IMR-90 (cell line): Measurements from ENCODE around the gene CDCA7. TPM values are rescaled to one million over a fixed set of nuclear protein-coding genes. Genes with fewer than 3 reads are reported as not detected.

Experiments
- ATAC-seq: fragments of 200-7000 bp; cut with Tn5 transposase; 2 replicates; pipeline ENCODE4 v1.9.1; 2020; ENCODE audit warnings: low read depth, mild to moderate bottlenecking, moderate library complexity
- BruUV-seq: library from RNA; stranded (reverse); fragments of 400-500 nt; replicated peaks from 2 replicates; lab custom pipeline; 2021; lab: Mats Ljungman, UMichigan
- CTCF ChIA-PET: fragments of 300-600 bp; formaldehyde crosslinking; extraction: SDS; loops from one replicate; lab custom pipeline; 2021; ENCODE audit warnings: antibody characterized with exemption; lab: Yijun Ruan, JAX
- POLR2A ChIA-PET: fragments of 300-600 bp; sonication (Branson Sonifier 250); formaldehyde crosslinking; loops from one replicate; lab custom pipeline; 2022; ENCODE audit warnings: antibody characterized with exemption; ENCODE audit not compliant: unreplicated experiment; lab: Charles Lee
- DNase-seq: peaks from one replicate; pipeline ENCODE4 v3.0.0; 2013
- H2AFZ ChIP-seq: replicated peaks from 2 replicates; pipeline ENCODE3; 2013; ENCODE audit warnings: low read length, mild to moderate bottlenecking; ENCODE audit not compliant: poor library complexity
- H2AK5ac ChIP-seq: 2 replicates; pipeline ENCODE4 v1.6.1; 2013; ENCODE audit warnings: low read depth, low read length, inconsistent platforms
- H2AK9ac ChIP-seq: replicated peaks from 2 replicates; pipeline ENCODE3; 2013; ENCODE audit warnings: mild to moderate bottlenecking, low read depth, low read length, moderate library complexity; ENCODE audit not compliant: poor library complexity
- H2BK120ac ChIP-seq: 2 replicates; pipeline ENCODE4 v1.6.1; 2013; ENCODE audit warnings: low read depth, low read length, inconsistent platforms
- H2BK15ac ChIP-seq: 3 replicates; pipeline ENCODE4 v1.6.1; 2013; ENCODE audit warnings: low read depth, low read length, inconsistent platforms
- H2BK20ac ChIP-seq: 2 replicates; pipeline ENCODE4 v1.6.1; 2013; ENCODE audit warnings: low read depth, mild to moderate bottlenecking, inconsistent platforms, low read length, moderate library complexity
- H2BK5ac ChIP-seq: 2 replicates; pipeline ENCODE4 v1.6.1; 2013; ENCODE audit warnings: mild to moderate bottlenecking, low read depth, low read length, inconsistent platforms; ENCODE audit not compliant: poor library complexity, severe bottlenecking
- H3K14ac ChIP-seq: replicated peaks from 2 replicates; pipeline ENCODE4 v1.6.1; 2013; ENCODE audit warnings: low read depth, low read length, inconsistent platforms
- H3K18ac ChIP-seq: 2 replicates; pipeline ENCODE4 v1.6.1; 2013; ENCODE audit warnings: low read depth, low read length, control low read depth
- H3K23ac ChIP-seq: 2 replicates; pipeline ENCODE4 v1.6.1; 2013; ENCODE audit warnings: low read depth, low read length, inconsistent platforms
- H3K27ac ChIP-seq: 2 replicates; pipeline ENCODE4 v1.5.1; 2013; ENCODE audit warnings: mild to moderate bottlenecking, control low read depth, low read length; ENCODE audit not compliant: insufficient read depth
- H3K27me3 ChIP-seq: 2 replicates; pipeline ENCODE4 v1.6.1; 2013; ENCODE audit warnings: low read length; ENCODE audit not compliant: control insufficient read depth, insufficient read depth
- H3K36me3 ChIP-seq: 2 replicates; pipeline ENCODE4 v1.6.1; 2013; ENCODE audit warnings: low read length, mixed read lengths; ENCODE audit not compliant: control insufficient read depth, insufficient read depth
- H3K4ac ChIP-seq: 2 replicates; pipeline ENCODE4 v1.6.1; 2013; ENCODE audit warnings: low read depth, low read length, inconsistent platforms
- H3K4me1 ChIP-seq: 2 replicates; pipeline ENCODE4 v1.6.1; 2013; ENCODE audit warnings: low read length, mixed read lengths; ENCODE audit not compliant: control insufficient read depth, insufficient read depth
- H3K4me2 ChIP-seq: 2 replicates; pipeline ENCODE4 v1.6.1; 2013; ENCODE audit warnings: low read depth, mild to moderate bottlenecking, control low read depth, low read length, moderate library complexity
- H3K4me3 ChIP-seq: 2 replicates; pipeline ENCODE4 v1.5.1; 2013; ENCODE audit warnings: low read depth, mild to moderate bottlenecking, control low read depth, low read length, moderate library complexity; ENCODE audit not compliant: insufficient read depth
- H3K56ac ChIP-seq: 2 replicates; pipeline ENCODE4 v1.6.1; 2013; ENCODE audit warnings: low read length, inconsistent platforms; ENCODE audit not compliant: insufficient read depth; ENCODE audit errors: extremely low read depth
- H3K79me1 ChIP-seq, 2 experiments: 2 replicates each; pipeline ENCODE4 v1.6.1; 2013; ENCODE audit warnings: low read length in 2 of 2, inconsistent platforms in 1 of 2, low read depth in 1 of 2
- H3K9ac ChIP-seq: 2 replicates; pipeline ENCODE4 v1.6.1; 2013; ENCODE audit warnings: low read depth, low read length, control low read depth
- H3K9me1 ChIP-seq: 2 replicates; pipeline ENCODE4 v1.6.1; 2013; ENCODE audit warnings: low read length, inconsistent platforms; ENCODE audit not compliant: insufficient read depth
- H3K9me3 ChIP-seq: 2 replicates; pipeline ENCODE4 v1.6.1; 2013; ENCODE audit warnings: low read length; ENCODE audit not compliant: control insufficient read depth, insufficient read depth
- H4K20me1 ChIP-seq: 2 replicates; pipeline ENCODE4 v1.6.1; 2013; ENCODE audit warnings: low read length, inconsistent platforms; ENCODE audit not compliant: insufficient read depth
- H4K5ac ChIP-seq: 2 replicates; pipeline ENCODE4 v1.6.1; 2013; ENCODE audit warnings: mild to moderate bottlenecking, low read depth, low read length, control low read depth
- H4K8ac ChIP-seq, 2 experiments: 2 replicates each; pipeline ENCODE4 v1.6.1; 2013; ENCODE audit warnings: low read depth in 2 of 2, low read length in 2 of 2, control low read depth in 1 of 2, inconsistent platforms in 1 of 2
- H4K91ac ChIP-seq: 2 replicates; pipeline ENCODE4 v1.6.1; 2013; ENCODE audit warnings: low read depth, low read length, inconsistent platforms; ENCODE audit not compliant: insufficient read depth
- MAFK ChIP-seq: IDR thresholded peaks from 2 replicates; pipeline ENCODE4 v1.6.1; 2012; ENCODE audit warnings: low read depth, low read length, improper control_type of control experiment
- MAZ ChIP-seq: IDR thresholded peaks from 2 replicates; pipeline ENCODE4 v1.6.1; 2012; ENCODE audit warnings: low read depth, mild to moderate bottlenecking, low read length, improper control_type of control experiment, moderate library complexity, borderline replicate concordance
- USF2 ChIP-seq: fragments of 150-350 bp; IDR thresholded peaks from 2 replicates; pipeline ENCODE4 v1.6.1; 2017; ENCODE audit warnings: mild to moderate bottlenecking, antibody characterized with exemption, low read length, low read depth
- WGBS, 2 experiments: methylation state at CpG; one replicate each; pipeline versions ENCODE4 v1.1.5 to v1.1.7; 2013; ENCODE audit warnings: missing lambda C conversion rate in 2 of 2; ENCODE audit not compliant: insufficient read length in 1 of 2; ENCODE audit errors: extremely low coverage in 2 of 2; 5-methylcytosine and 5-hydroxymethylcytosine counted together
- dilution Hi-C: fragments of 300-500 bp; cut with HindIII; formaldehyde crosslinking; loops from one replicate; pipeline ENCODE4 v1.14.3; 2018; ENCODE audit warnings: low sequenced_read_pairs; ENCODE audit not compliant: unreplicated experiment
- in situ Hi-C: fragments of 300-500 bp; cut with MboI; formaldehyde crosslinking; loops from 3 replicates; pipeline ENCODE4 v1.14.3; 2019; ENCODE audit warnings: low sequenced_read_pairs, inconsistent platforms, mixed read lengths
- intact Hi-C: fragments of 100-400 bp; cut with micrococcal nuclease; formaldehyde crosslinking; loops from 2 replicates; pipeline ENCODE4 v1.10.0; 2022
- polyA plus RNA-seq, 3 experiments: library from polyadenylated mRNA; depleted of rRNA; stranded (reverse); fragments of >200 nt; gene quantifications; 2 replicates each; pipeline ENCODE4 v1.2.3, GENCODE V29; 2012; ENCODE audit warnings: low replicate concordance in 1 of 3
- total RNA-seq: library from RNA; depleted of rRNA; stranded (reverse); fragments of >200 nt; gene quantifications from 2 replicates; pipeline ENCODE4 v1.2.3, GENCODE V29; 2012

CDCA7 gene
- total and polyA plus RNA-seq, 2 of the 4 experiments (the other 2 are of a cell fraction), result 12.0 to 18.7 TPM

GRCh38 chr2:173355132-173355865 lies 627 bp downstream of the CDCA7 start (continued):
- TF ChIP-seq MAFK (no peak), MAZ (no peak)

- peak overlapping the region; percentile 76 for H3K23ac ChIP-seq
- H3K4ac ChIP-seq, result 0 out of 2 replicates have a peak overlapping the region, but pooled peaks have one; percentile 28
- peak overlapping the region; percentile 18; the same call in 1 of the 2 replicates for H3K27ac ChIP-seq
- H3K36me3 ChIP-seq, result no peaks in the 10 kb centered on the region
- DNase-seq (no peak), ATAC-seq (peak; percentile 7)
- H4K8ac ChIP-seq, result peak overlapping the region in 1 of 2 experiments; percentile 24; a peak in 1 of 4 replicates
- TF ChIP-seq USF2, result no peak
- no peak overlapping the region for H2AK5ac ChIP-seq
- in situ Hi-C loops (loop anchor here (25.0 kb wide), 1 partner anchor 319 kb away; no protein-coding TSS in a partner anchor), intact Hi-C loops (loop anchor here (1.0 kb wide), 1 partner anchor 328 kb away; no protein-coding TSS in a partner anchor), dilution Hi-C loops (no loop called here)
- H2BK120ac ChIP-seq, result no peak overlapping the region
- no peak overlapping the region for H4K5ac ChIP-seq
- no peak overlapping the region for H2BK20ac ChIP-seq
- H3K56ac ChIP-seq, result no peak overlapping the region
- H2AK9ac ChIP-seq, result peak overlapping the region; percentile 38
- H4K20me1 ChIP-seq, result no peaks in the 10 kb centered on the region
- H3K9me3 ChIP-seq, result no peaks in the 10 kb centered on the region
- H3K4me3 ChIP-seq, result peak overlapping the region; percentile 58
- CTCF ChIA-PET, result interaction anchor here (1.0 kb wide), 1 partner anchor 31 kb away, joined by 5 read pairs; no protein-coding TSS in a partner anchor
- peaks cover 7% of the 10 kb centered on the region for H3K9me1 ChIP-seq
- POLR2A ChIA-PET, result no interaction called here
- no TSS peak for BruUV-seq
- H3K14ac ChIP-seq, result peak overlapping the region; percentile 14; the same call in 1 of the 2 replicates
- H3K79me1 ChIP-seq, result peaks cover 16 to 34% of the 10 kb centered on the region in 2 experiments
- WGBS, 2 experiments, result 8% methylated on average over 10 of the region's 16 CpGs; no CpG with 5 or more reads in 1 of the 2 experiments
- H3K4me1 ChIP-seq, result peaks cover 2% of the 10 kb centered on the region; the same call in 1 of the 2 replicates
- no peak overlapping the region for H2BK5ac ChIP-seq
- no peak overlapping the region for H2BK15ac ChIP-seq
- H2AFZ ChIP-seq, result peak overlapping the region; percentile 96
- no peak overlapping the region for H4K91ac ChIP-seq
- H3K18ac ChIP-seq, result no peak overlapping the region
- peaks cover 5% of the 10 kb centered on the region for H3K27me3 ChIP-seq
- H3K9ac ChIP-seq, result peak overlapping the region; percentile 50
- peak overlapping the region; percentile 76 for H3K4me2 ChIP-seq
These were observed 1.3 kb downstream of the CDCA7 start for GRCh38 chr2:173355866-173356508.
